H1 (cell line): ENCODE results near the gene CSTF3. TPM values are rescaled to one million over a fixed set of nuclear protein-coding genes. Genes with fewer than 3 reads are reported as not detected.

Source experiments
- CTCF ChIP-seq, 3 experiments: IDR thresholded peaks; 1 replicate in 2 of 3; 2 replicates in 1 of 3; pipeline versions ENCODE4 v1.5.1 to v1.6.1; 2011; ENCODE audit warnings: low read length in 3 of 3, mild to moderate bottlenecking in 3 of 3, inconsistent platforms in 2 of 3, low read depth in 1 of 3, moderate library complexity in 1 of 3; ENCODE audit not compliant: insufficient read depth in 1 of 3; ENCODE audit errors: control extremely low read depth in 1 of 3
- EGR1 ChIP-seq: IDR thresholded peaks from 2 replicates; pipeline ENCODE4 v1.6.1; 2011; ENCODE audit warnings: low read depth, low read length, borderline replicate concordance
- TCF12 ChIP-seq: IDR thresholded peaks from 2 replicates; pipeline ENCODE4 v1.6.1; 2011; ENCODE audit warnings: low read depth, mild to moderate bottlenecking, low read length
- polyA plus RNA-seq, 7 experiments: library from polyadenylated mRNA; depleted of rRNA in 3 of 7; stranded (reverse) in 5 of 7; unstranded in 2 of 7; fragments of >200 nt in 5 of 7; fragments of 200-250 nt in 2 of 7; gene quantifications; 1 replicate in 5 of 7; 2 replicates in 1 of 7; 4 replicates in 1 of 7; pipeline versions ENCODE4 v1.2.1 to v1.2.3, GENCODE V29; 2011 to 2013; ENCODE audit warnings: missing spikeins in 2 of 7, mixed read lengths in 2 of 7
- total RNA-seq: library from RNA; stranded (reverse); fragmentation: NEBNext Ultra II Directional; extraction: Animal tissue kit (Norgen Biotek cat#: 25700); gene quantifications from 2 replicates; pipeline ENCODE4 v1.2.1, GENCODE V29; 2021

The CSTF3 gene
- total and polyA plus RNA-seq, 2 of the 8 experiments (the other 6 are each of a cell fraction or from before 2014, with no cell fraction given): 22.3 to 54.7 TPM

GRCh38 chr11:33067294-33067693 is 94.0 kb downstream of the CSTF3 start (continued):
- TF ChIP-seq CTCF (IDR thresholded peaks at IDR 0.05; ENCODE audit: control extremely low read depth in 1 of 3, insufficient read depth in 1 of 3, low read depth in 1 of 3, low read length in 3 of 3) (no peak), TCF12 (no peak), EGR1 (no peak)
